OCI-LY7 (cell line): Measurements from ENCODE around the gene KRT86.

Experiments
- EZH2phosphoT487 ChIP-seq: fragments of 200-600 bp; sonication (generic); IDR thresholded peaks from 2 replicates; pipeline ENCODE4 v1.6.1; 2018; ENCODE audit warnings: low read depth, borderline replicate concordance, mild to moderate bottlenecking, mixed run types, antibody characterized with exemption, low read length, moderate library complexity, mixed read lengths
- TF ChIP-seq, protein P1 (sequence below): fragments of 200-600 bp; sonication (generic); conservative IDR thresholded peaks from 2 replicates; pipeline ENCODE4 v1.5.1; 2014; ENCODE audit warnings: mild to moderate bottlenecking, antibody characterized with exemption, low read length, moderate library complexity, mixed read lengths

GRCh38 chr12:52236386-52237050 is 37.9 kb upstream of the KRT86 start:
- TF ChIP-seq, protein P1, sequence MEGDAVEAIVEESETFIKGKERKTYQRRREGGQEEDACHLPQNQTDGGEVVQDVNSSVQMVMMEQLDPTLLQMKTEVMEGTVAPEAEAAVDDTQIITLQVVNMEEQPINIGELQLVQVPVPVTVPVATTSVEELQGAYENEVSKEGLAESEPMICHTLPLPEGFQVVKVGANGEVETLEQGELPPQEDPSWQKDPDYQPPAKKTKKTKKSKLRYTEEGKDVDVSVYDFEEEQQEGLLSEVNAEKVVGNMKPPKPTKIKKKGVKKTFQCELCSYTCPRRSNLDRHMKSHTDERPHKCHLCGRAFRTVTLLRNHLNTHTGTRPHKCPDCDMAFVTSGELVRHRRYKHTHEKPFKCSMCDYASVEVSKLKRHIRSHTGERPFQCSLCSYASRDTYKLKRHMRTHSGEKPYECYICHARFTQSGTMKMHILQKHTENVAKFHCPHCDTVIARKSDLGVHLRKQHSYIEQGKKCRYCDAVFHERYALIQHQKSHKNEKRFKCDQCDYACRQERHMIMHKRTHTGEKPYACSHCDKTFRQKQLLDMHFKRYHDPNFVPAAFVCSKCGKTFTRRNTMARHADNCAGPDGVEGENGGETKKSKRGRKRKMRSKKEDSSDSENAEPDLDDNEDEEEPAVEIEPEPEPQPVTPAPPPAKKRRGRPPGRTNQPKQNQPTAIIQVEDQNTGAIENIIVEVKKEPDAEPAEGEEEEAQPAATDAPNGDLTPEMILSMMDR: no peak
- TF ChIP-seq EZH2phosphoT487: no peak
